Body of pancreas (tissue), 4 donors: ENCODE data around the gene DMD.

Experiments used
- CTCF ChIP-seq, 7 experiments: fragments of 450-650 bp in 4 of 7; fragments of 200-600 bp in 3 of 7; sonication (generic) in 3 of 7; IDR thresholded peaks; one replicate each; pipeline ENCODE4 v1.5.1; 2016 to 2019; ENCODE audit warnings: antibody characterized with exemption in 7 of 7
- POLR2A ChIP-seq, 3 donors: fragments of 450-650 bp; IDR thresholded peaks; one replicate each; pipeline ENCODE4 v1.6.1; 2016; ENCODE audit warnings: antibody characterized with exemption in 3 of 3, mild to moderate bottlenecking in 2 of 3

- TF ChIP-seq CTCF (IDR thresholded peaks at IDR 0.05): no peak
- no peak for TF ChIP-seq POLR2A (IDR thresholded peaks at IDR 0.05)
These were observed 1992.2 kb downstream of the DMD start for GRCh38 chrX:31219174-31219573.
